ENCODE measurements around the gene ISG20L2. TPM values are rescaled to one million over a fixed set of nuclear protein-coding genes. Genes with fewer than 3 reads are reported as not detected.

ISG20L2 gene
- total RNA-seq = 7.7 and 9.5 TPM in 2 replicates

GRCh38 chr1:156728599-156729462 is at the start of gene ISG20L2:
Gene ISG20L2 (minus strand): TSS chr1:156728766. CDS start chr1:156727652, 1,114 bp downstream.

GRCh38 chr1:156767101-156767878 is 38.7 kb upstream of the ISG20L2 start, which contains the start of gene PRCC:
Gene PRCC (plus strand): TSS chr1:156767535. CDS start chr1:156767772, 237 bp downstream.

GRCh38 chr1:156751451-156751756 is 22.8 kb upstream of the ISG20L2 start, which contains the start of gene HDGF:
Gene HDGF (minus strand): TSS chr1:156751675. CDS start chr1:156751429, 246 bp downstream.

GRCh38 chr1:156740741-156741480 is 12.3 kb upstream of the ISG20L2 start, which contains the start of gene MRPL24:
Gene MRPL24 (minus strand): TSS chr1:156741088. CDS start chr1:156738704, 2,384 bp downstream.

GRCh38 chr1:156727926-156728598 is 504 bp downstream of the ISG20L2 start, which contains the start of gene METTL25B:
Gene METTL25B (plus strand): TSS chr1:156728469. CDS start chr1:156729105, 636 bp downstream.

GRCh38 chr1:156705321-156705917 is 23.1 kb downstream of the ISG20L2 start, which contains the start of gene CRABP2:
Gene CRABP2 (minus strand): TSS chr1:156705583. CDS start chr1:156705446, 137 bp downstream.

GRCh38 chr1:156676820-156677615 is 51.5 kb downstream of the ISG20L2 start, which contains the start of gene NES:
Gene NES (minus strand): TSS chr1:156677407. CDS start chr1:156677264, 143 bp downstream.

Other genes starting within 250 kb of the ISG20L2 start
- gene MEF2D, start 228.0 kb downstream of the ISG20L2 start, total RNA-seq = 5.0 and 12.0 TPM in 2 replicates
- 1.5 and 14.8 TPM in 2 replicates for gene IQGAP3, start 156.2 kb downstream of the ISG20L2 start, total RNA-seq
- gene TTC24, start 149.0 kb downstream of the ISG20L2 start, total RNA-seq = not detected in 2 replicates
- gene NAXE, start 137.0 kb downstream of the ISG20L2 start, total RNA-seq = 51.7 and 57.9 TPM in 2 replicates
- gene GPATCH4, start 127.3 kb downstream of the ISG20L2 start, total RNA-seq = 13.4 and 20.9 TPM in 2 replicates
- 0.14 TPM in 1 of 2 replicates, not detected in the other for gene HAPLN2, start 109.4 kb downstream of the ISG20L2 start, total RNA-seq
- not detected in 2 replicates for gene BCAN, start 86.6 kb downstream of the ISG20L2 start, total RNA-seq
- gene NES, start 51.4 kb downstream of the ISG20L2 start, total RNA-seq = 5.0 and 21.8 TPM in 2 replicates
- 10.6 and 19.9 TPM in 2 replicates for gene CRABP2, start 23.2 kb downstream of the ISG20L2 start, total RNA-seq
- 9.1 and 10.4 TPM in 2 replicates for gene METTL25B, start 297 bp downstream of the ISG20L2 start, total RNA-seq
- 31.4 and 31.5 TPM in 2 replicates for gene MRPL24, start 12.3 kb upstream of the ISG20L2 start, total RNA-seq
- 109 and 191 TPM in 2 replicates for gene HDGF, start 22.9 kb upstream of the ISG20L2 start, total RNA-seq
- gene PRCC, start 38.8 kb upstream of the ISG20L2 start, total RNA-seq = 8.6 and 12.8 TPM in 2 replicates
- gene SH2D2A, start 88.1 kb upstream of the ISG20L2 start, total RNA-seq = 0.30 TPM in 1 of 2 replicates, not detected in the other
- gene INSRR, start 130.4 kb upstream of the ISG20L2 start, total RNA-seq = not detected in 2 replicates
- gene NTRK1, start 132.1 kb upstream of the ISG20L2 start, total RNA-seq = not detected in 2 replicates
- gene PEAR1, start 165.0 kb upstream of the ISG20L2 start, total RNA-seq = 4.5 and 13.6 TPM in 2 replicates
- gene LRRC71, start 191.9 kb upstream of the ISG20L2 start, total RNA-seq = 0.37 TPM in 1 of 2 replicates, not detected in the other